GM23248 (cell line): ENCODE data around the gene BMI1.

Experiments used
- EZH2 ChIP-seq: fragments of 200-600 bp; sonication (generic); IDR thresholded peaks from 2 replicates; pipeline ENCODE4 v1.6.1; 2018; ENCODE audit warnings: antibody characterized with exemption, mild to moderate bottlenecking; ENCODE audit not compliant: insufficient read depth, poor library complexity, severe bottlenecking
- EZH2phosphoT487 ChIP-seq: fragments of 200-600 bp; sonication (generic); IDR thresholded peaks from 2 replicates; pipeline ENCODE4 v1.6.1; 2018; ENCODE audit warnings: antibody characterized with exemption, moderate library complexity, mild to moderate bottlenecking, low read depth; ENCODE audit not compliant: insufficient read depth

DNA sequence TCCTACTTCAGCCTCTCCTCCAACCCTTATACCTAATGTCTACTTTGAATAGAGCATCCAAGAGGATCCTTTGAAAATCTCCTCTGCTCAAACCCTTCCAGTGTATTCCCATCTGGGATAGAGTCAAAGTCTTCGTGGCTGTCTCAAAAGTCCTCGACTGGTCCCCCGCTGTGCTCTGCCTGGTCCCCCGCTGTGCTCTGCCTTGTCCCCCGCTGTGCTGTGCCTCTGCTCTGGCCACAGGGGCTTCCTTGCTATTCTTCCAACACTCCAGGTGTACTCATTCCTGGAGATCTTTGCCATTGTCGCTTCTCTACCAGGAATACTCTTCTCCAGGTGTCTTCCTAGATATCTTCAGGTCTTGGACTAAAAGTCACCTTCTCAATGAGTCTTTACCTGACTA lies 40.8 kb upstream of the BMI1 start:
- no peak for TF ChIP-seq EZH2phosphoT487
- TF ChIP-seq EZH2 = no peak
